H1 (cell line): ENCODE measurements around the gene C2orf74. TPM values are rescaled to one million over a fixed set of nuclear protein-coding genes. Genes with fewer than 3 reads are reported as not detected.

Source experiments
- CBX8 ChIP-seq: fragments of 300-800, 300-1000 bp; sonication (generic); IDR thresholded peaks from 2 replicates; pipeline ENCODE4 v1.7.1; 2016; ENCODE audit warnings: low read depth, low read length, borderline replicate concordance
- HDAC6 ChIP-seq: IDR thresholded peaks from one replicate; pipeline ENCODE4 v1.7.1; 2012; ENCODE audit warnings: low read depth, mild to moderate bottlenecking, inconsistent platforms, low read length, moderate library complexity
- polyA plus RNA-seq, 7 experiments: library from polyadenylated mRNA; depleted of rRNA in 3 of 7; stranded (reverse) in 5 of 7; unstranded in 2 of 7; fragments of >200 nt in 5 of 7; fragments of 200-250 nt in 2 of 7; gene quantifications; 1 replicate in 5 of 7; 2 replicates in 1 of 7; 4 replicates in 1 of 7; pipeline versions ENCODE4 v1.2.1 to v1.2.3, GENCODE V29; 2011 to 2013; ENCODE audit warnings: missing spikeins in 2 of 7, mixed read lengths in 2 of 7
- total RNA-seq: library from RNA; stranded (reverse); fragmentation: NEBNext Ultra II Directional; extraction: Animal tissue kit (Norgen Biotek cat#: 25700); gene quantifications from 2 replicates; pipeline ENCODE4 v1.2.1, GENCODE V29; 2021

C2orf74 gene
- total and polyA plus RNA-seq, 2 of the 8 experiments (the other 6 are each of a cell fraction or from before 2014, with no cell fraction given), result 2.6 to 9.3 TPM

- TF ChIP-seq CBX8 (no peak), HDAC6 (no peak)
These were observed 10.6 kb upstream of the C2orf74 start (continued) for GRCh38 chr2:61151436-61151835.
